KOPT-K1 (cell line): ENCODE measurements around the gene FAM174A.

Experiments used
- H3K27ac ChIP-seq: fragments of 200-600 bp; sonication (generic); 2 replicates; pipeline ENCODE4 v1.5.1; 2016; ENCODE audit warnings: antibody characterized with exemption, mild to moderate bottlenecking, low read depth, low read length; ENCODE audit not compliant: poor library complexity, severe bottlenecking
- H3K36me3 ChIP-seq: fragments of 200-600 bp; sonication (generic); 2 replicates; pipeline ENCODE4 v1.5.1; 2017; ENCODE audit warnings: antibody characterized with exemption, mild to moderate bottlenecking, low read length, moderate library complexity; ENCODE audit not compliant: insufficient read depth
- H3K9me3 ChIP-seq: fragments of 200-600 bp; sonication (generic); 2 replicates; pipeline ENCODE4 v1.5.1; 2017; ENCODE audit warnings: antibody characterized with exemption, low read length, mild to moderate bottlenecking; ENCODE audit not compliant: insufficient read depth, poor library complexity, severe bottlenecking

FAM174A gene

GRCh38 chr5:100551183-100551582 lies 16.0 kb downstream of the FAM174A start:
- Histone ChIP-seq H3K27ac (no peak overlapping the region), H3K9me3 (no peaks in the 10 kb centered on the region), H3K36me3 (no peaks in the 10 kb centered on the region)

GRCh38 chr5:100553209-100553608 lies 18.0 kb downstream of the FAM174A start:
- H3K27ac ChIP-seq: no peak overlapping the region
- H3K9me3 ChIP-seq: no peaks in the 10 kb centered on the region
- H3K36me3 ChIP-seq: no peaks in the 10 kb centered on the region

GRCh38 chr5:100560860-100561259 lies 25.7 kb downstream of the FAM174A start:
- Histone ChIP-seq H3K36me3 (peaks cover 4% of the 10 kb centered on the region; the same call in 1 of the 2 replicates), H3K9me3 (peaks cover 3% of the 10 kb centered on the region), H3K27ac (no peak overlapping the region)

GRCh38 chr5:100562821-100563220 lies 27.6 kb downstream of the FAM174A start:
- H3K9me3 ChIP-seq: peaks cover 3% of the 10 kb centered on the region
- no peak overlapping the region for H3K27ac ChIP-seq
- peaks cover 4% of the 10 kb centered on the region; the same call in 1 of the 2 replicates for H3K36me3 ChIP-seq

- Histone ChIP-seq H3K36me3 (peaks cover 4% of the 10 kb centered on the region; the same call in 1 of the 2 replicates), H3K9me3 (no peaks in the 10 kb centered on the region)
Measured at GRCh38 chr5:100566382-100567141, 31.4 kb downstream of the FAM174A start.

GRCh38 chr5:100574716-100575115 lies 39.5 kb downstream of the FAM174A start:
- Histone ChIP-seq H3K27ac (no peak overlapping the region), H3K9me3 (no peaks in the 10 kb centered on the region), H3K36me3 (no peaks in the 10 kb centered on the region)

More at GRCh38 chr5:100566382-100567141, 31.4 kb downstream of the FAM174A start:
- no peak overlapping the region for H3K27ac ChIP-seq

GRCh38 chr5:100575815-100576214 lies 40.6 kb downstream of the FAM174A start:
- Histone ChIP-seq H3K9me3 (no peaks in the 10 kb centered on the region), H3K36me3 (no peaks in the 10 kb centered on the region), H3K27ac (no peak overlapping the region)

- Histone ChIP-seq H3K27ac (no peak overlapping the region), H3K9me3 (no peaks in the 10 kb centered on the region), H3K36me3 (no peaks in the 10 kb centered on the region)
Measured at GRCh38 chr5:100576217-100576751, 41.1 kb downstream of the FAM174A start.

- no peak overlapping the region for H3K27ac ChIP-seq
- no peaks in the 10 kb centered on the region for H3K9me3 ChIP-seq
- no peaks in the 10 kb centered on the region for H3K36me3 ChIP-seq
Measured at GRCh38 chr5:100577506-100577905, 42.3 kb downstream of the FAM174A start.

GRCh38 chr5:100584069-100584468 lies 48.9 kb downstream of the FAM174A start:
- Histone ChIP-seq H3K27ac (no peak overlapping the region), H3K36me3 (no peaks in the 10 kb centered on the region), H3K9me3 (no peaks in the 10 kb centered on the region)

GRCh38 chr5:100584889-100585288 lies 49.7 kb downstream of the FAM174A start:
- Histone ChIP-seq H3K9me3 (no peaks in the 10 kb centered on the region), H3K27ac (no peak overlapping the region), H3K36me3 (no peaks in the 10 kb centered on the region)

- no peak overlapping the region for H3K27ac ChIP-seq
- no peaks in the 10 kb centered on the region for H3K36me3 ChIP-seq
Measured at GRCh38 chr5:100590867-100591266, 55.7 kb downstream of the FAM174A start.

GRCh38 chr5:100595152-100595811 lies 60.1 kb downstream of the FAM174A start:
- H3K27ac ChIP-seq: no peak overlapping the region
- no peaks in the 10 kb centered on the region for H3K36me3 ChIP-seq
- no peaks in the 10 kb centered on the region for H3K9me3 ChIP-seq

More at GRCh38 chr5:100590867-100591266, 55.7 kb downstream of the FAM174A start:
- H3K9me3 ChIP-seq: no peaks in the 10 kb centered on the region

- no peaks in the 10 kb centered on the region for H3K36me3 ChIP-seq
- H3K9me3 ChIP-seq: no peaks in the 10 kb centered on the region
- no peak overlapping the region for H3K27ac ChIP-seq
Measured at GRCh38 chr5:100595812-100596173, 60.6 kb downstream of the FAM174A start.

- Histone ChIP-seq H3K27ac (no peak overlapping the region), H3K9me3 (no peaks in the 10 kb centered on the region), H3K36me3 (no peaks in the 10 kb centered on the region)
Measured at GRCh38 chr5:100598446-100598845, 63.3 kb downstream of the FAM174A start.
